Measurements from ENCODE around the gene TMEM184B. TPM values are rescaled to one million over a fixed set of nuclear protein-coding genes. Genes with fewer than 3 reads are reported as not detected.

TMEM184B gene
- total RNA-seq, 4 donors from 2014 or later: 42.9 to 92.2 (median 74.5) TPM

GRCh38 chr22:38226853-38227649 lies 45.8 kb downstream of the TMEM184B start:
- peaks cover 45 to 52% of the 10 kb centered on the region in 2 donors for H3K36me3 ChIP-seq
- 92 to 95% methylated on average over 20 to 25 of the region's 25 CpGs for WGBS, 2 donors
- intact Hi-C loops (cut with DNase I): no loop called here

GRCh38 chr22:38223289-38223960 lies 49.4 kb downstream of the TMEM184B start:
- intact Hi-C loops (cut with DNase I): no loop called here
- DNase-seq: peak; percentile 85 to 88
- H3K27ac ChIP-seq: peak overlapping the region in 2 of 3 donors; percentile 40 to 48
- TF ChIP-seq, protein P1, sequence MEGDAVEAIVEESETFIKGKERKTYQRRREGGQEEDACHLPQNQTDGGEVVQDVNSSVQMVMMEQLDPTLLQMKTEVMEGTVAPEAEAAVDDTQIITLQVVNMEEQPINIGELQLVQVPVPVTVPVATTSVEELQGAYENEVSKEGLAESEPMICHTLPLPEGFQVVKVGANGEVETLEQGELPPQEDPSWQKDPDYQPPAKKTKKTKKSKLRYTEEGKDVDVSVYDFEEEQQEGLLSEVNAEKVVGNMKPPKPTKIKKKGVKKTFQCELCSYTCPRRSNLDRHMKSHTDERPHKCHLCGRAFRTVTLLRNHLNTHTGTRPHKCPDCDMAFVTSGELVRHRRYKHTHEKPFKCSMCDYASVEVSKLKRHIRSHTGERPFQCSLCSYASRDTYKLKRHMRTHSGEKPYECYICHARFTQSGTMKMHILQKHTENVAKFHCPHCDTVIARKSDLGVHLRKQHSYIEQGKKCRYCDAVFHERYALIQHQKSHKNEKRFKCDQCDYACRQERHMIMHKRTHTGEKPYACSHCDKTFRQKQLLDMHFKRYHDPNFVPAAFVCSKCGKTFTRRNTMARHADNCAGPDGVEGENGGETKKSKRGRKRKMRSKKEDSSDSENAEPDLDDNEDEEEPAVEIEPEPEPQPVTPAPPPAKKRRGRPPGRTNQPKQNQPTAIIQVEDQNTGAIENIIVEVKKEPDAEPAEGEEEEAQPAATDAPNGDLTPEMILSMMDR (IDR thresholded peaks at IDR 0.05): peak in 1 of 6 experiments; percentile 5
- TF ChIP-seq POLR2A (IDR thresholded peaks at IDR 0.05): peak in 1 of 2 donors; percentile 8
- H3K36me3 ChIP-seq: peaks cover 37 to 38% of the 10 kb centered on the region in 2 donors
- H3K9me3 ChIP-seq: no peaks in the 10 kb centered on the region
- H3K27me3 ChIP-seq: no peaks in the 10 kb centered on the region
- no peak overlapping the region for H3K4me3 ChIP-seq (replicated peaks in 1 of 3)
- peaks cover 8 to 37% of the 10 kb centered on the region in 2 donors for H3K4me1 ChIP-seq
- 38 to 46% methylated on average over 5 to 11 of the region's 12 CpGs for WGBS, 2 donors

More at GRCh38 chr22:38226853-38227649, 45.8 kb downstream of the TMEM184B start:
- peak overlapping the region in 1 of 3 donors; percentile 60 for H3K27ac ChIP-seq
- no peaks in the 10 kb centered on the region for H3K9me3 ChIP-seq
- no peaks in the 10 kb centered on the region for H3K27me3 ChIP-seq
- no peak for DNase-seq
- peaks cover 8 to 30% of the 10 kb centered on the region in 2 donors for H3K4me1 ChIP-seq
- no peak overlapping the region for H3K4me3 ChIP-seq (replicated peaks in 1 of 3)
- TF ChIP-seq, protein P1 (IDR thresholded peaks at IDR 0.05): no peak
- no peak for TF ChIP-seq POLR2A (IDR thresholded peaks at IDR 0.05)

- intact Hi-C loops (cut with DNase I): no loop called here
- Histone ChIP-seq H3K36me3 (peaks cover 31 to 34% of the 10 kb centered on the region in 2 donors), H3K27ac (peak overlapping the region in 1 of 3 donors; percentile 40), H3K4me1 (peaks cover 8 to 38% of the 10 kb centered on the region in 2 donors), H3K27me3 (no peaks in the 10 kb centered on the region), H3K9me3 (no peaks in the 10 kb centered on the region), H3K4me3 (replicated peaks in 1 of 3) (no peak overlapping the region)
- WGBS, 2 donors: 65 to 90% methylated on average over 8 of the region's 8 CpGs
- DNase-seq: no peak
- TF ChIP-seq, protein P1 (IDR thresholded peaks at IDR 0.05): no peak
- TF ChIP-seq POLR2A (IDR thresholded peaks at IDR 0.05): no peak
These were observed 50.1 kb downstream of the TMEM184B start for GRCh38 chr22:38222797-38223119.

DNA sequence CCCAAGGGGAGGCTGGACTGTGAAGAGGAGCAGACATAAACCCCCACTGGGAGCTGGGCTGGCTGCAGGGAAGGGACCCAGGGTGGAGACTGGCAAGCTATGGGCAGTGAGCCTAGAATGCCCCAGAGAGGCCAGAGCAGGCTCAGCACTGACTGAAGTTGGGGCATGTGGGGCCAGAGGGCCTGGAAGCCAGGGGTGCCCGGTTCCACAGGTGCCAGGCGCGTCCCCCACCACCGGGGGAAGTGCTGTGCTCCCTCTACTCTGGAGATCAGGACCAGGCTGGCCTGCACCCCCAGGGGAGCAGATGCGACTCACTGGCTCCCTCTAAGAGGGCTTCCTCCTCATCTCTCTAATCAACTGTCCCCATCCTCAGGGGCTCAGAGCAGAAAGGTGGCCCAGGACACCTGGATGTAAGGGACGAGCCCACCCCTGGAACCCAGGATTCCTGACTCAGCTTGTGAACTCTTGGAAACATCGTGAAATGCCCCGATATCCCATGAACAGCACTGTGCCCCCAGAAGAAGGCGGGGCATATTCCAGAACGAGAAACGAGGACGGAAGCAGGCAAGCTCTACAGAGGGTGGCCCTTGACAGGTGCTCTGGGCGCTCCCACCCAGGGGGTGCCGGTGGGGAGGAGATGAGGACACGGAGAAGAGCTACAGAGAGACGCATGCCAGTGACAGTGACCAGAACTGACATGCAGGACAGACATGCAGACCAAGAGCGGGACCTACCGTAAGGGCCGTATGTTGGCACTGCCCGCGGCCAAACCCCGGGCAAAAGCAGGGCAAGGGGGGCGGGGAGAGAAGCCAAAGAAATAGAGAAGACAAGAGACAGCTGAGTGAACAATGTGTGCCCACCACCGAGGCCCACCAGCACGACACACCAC lies 50.7 kb downstream of the TMEM184B start:
- Histone ChIP-seq H3K4me3 (replicated peaks in 1 of 3) (no peak overlapping the region), H3K27ac (peak overlapping the region in 1 of 3 donors; percentile 40), H3K36me3 (peaks cover 28 to 30% of the 10 kb centered on the region in 2 donors), H3K27me3 (no peaks in the 10 kb centered on the region), H3K9me3 (no peaks in the 10 kb centered on the region), H3K4me1 (peaks cover 8 to 38% of the 10 kb centered on the region in 2 donors)
- DNase-seq: no peak
- intact Hi-C loops (cut with DNase I): no loop called here
- no peak for TF ChIP-seq POLR2A (IDR thresholded peaks at IDR 0.05)
- TF ChIP-seq, protein P1 (IDR thresholded peaks at IDR 0.05): no peak
- WGBS, 2 donors: 94 to 96% methylated on average over 21 to 25 of the region's 25 CpGs
